GM18526 (cell line): ENCODE results near the gene ZKSCAN1.
A peak's percentile ranks its signal among the peaks of the same experiment; 100 is the strongest.

Experiments used
- POLR2A ChIP-seq: IDR thresholded peaks from 3 replicates; pipeline ENCODE4 v1.6.1; 2011; ENCODE audit not compliant: insufficient read length; ENCODE audit errors: extremely low read depth

Gene ZKSCAN1

GRCh38 chr7:100066953-100067352 lies 51.6 kb downstream of the ZKSCAN1 start:
- TF ChIP-seq POLR2A: no peak

DNA sequence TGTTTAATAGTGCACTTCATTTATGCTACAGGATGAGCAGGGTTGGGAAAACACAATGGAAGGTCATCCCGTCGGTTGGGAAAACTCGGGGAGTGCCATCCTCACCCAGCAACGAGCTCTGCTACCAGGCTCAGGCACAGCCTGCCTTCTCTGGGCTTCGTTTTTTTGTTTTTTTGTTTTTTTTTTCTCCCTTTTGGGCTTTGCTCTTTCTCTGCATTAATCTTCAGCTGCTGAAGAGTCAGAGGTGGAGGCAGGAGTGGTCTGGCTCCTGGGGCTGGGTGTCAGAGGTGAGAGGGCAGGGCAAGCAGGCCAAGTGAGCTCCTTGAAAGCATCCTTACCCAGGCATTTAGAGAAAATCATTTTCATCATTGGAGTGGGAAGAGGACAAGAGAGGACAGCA lies 54.6 kb downstream of the ZKSCAN1 start:
- TF ChIP-seq POLR2A: no peak

- TF ChIP-seq POLR2A: no peak
Measured at GRCh38 chr7:100071018-100071723, 55.8 kb downstream of the ZKSCAN1 start.

DNA sequence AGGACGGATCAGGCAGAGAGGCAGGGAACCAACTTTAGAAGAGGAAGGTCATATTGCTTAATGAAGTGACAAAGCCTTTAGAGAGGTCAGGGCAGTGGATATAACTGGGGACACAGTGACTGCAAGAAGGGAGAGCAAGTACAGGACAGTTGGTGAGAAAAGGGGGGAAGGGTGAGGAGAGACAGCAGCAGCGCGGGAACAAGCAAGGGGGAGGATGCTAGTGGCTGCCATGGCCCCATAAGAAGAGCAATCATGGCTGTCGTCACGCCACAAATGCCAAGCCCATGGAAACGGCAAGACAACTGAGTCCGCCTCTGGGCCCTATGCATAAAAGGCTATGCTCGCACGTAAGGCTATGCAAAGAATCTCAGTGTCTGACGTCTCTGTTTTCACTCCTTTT lies 57.1 kb downstream of the ZKSCAN1 start:
- no peak for TF ChIP-seq POLR2A

DNA sequence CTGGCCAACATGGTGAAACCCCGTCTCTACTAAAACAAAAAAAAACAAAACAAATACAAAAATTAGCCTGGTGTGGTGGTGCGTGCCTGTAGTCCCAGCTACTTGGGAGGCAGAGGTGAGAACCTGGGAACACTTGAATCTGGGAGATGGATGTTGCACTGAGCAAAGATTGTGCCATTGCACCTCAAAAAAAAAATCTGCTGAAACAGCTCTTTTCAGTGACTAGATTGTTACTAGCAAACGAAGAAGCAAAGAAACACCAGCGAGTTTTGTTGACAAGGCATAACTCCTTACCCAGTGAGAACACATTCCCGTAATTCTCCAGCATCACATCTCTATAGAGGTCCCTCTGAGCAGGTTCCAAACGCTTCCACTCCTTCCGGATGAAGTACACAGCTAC lies 59.4 kb downstream of the ZKSCAN1 start:
- no peak for TF ChIP-seq POLR2A

DNA sequence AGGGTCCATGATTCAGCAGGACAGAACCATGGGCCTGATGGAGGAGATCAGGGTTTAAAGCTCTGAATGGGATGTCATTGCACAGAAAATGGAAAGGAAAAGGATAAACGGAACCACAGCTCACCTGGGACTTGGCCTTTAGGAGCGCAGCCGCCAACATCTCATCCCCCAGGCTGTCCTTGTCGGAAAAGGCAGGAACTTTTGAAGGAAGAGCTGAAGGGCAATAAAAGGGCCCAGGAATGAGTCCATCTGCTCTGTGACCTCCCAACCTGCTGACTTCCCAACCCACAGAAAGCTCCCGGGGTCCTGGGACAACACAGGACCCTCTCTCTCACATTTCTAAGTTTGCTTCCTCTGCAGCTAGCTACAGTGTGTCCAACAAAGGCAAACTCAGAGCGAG lies 60.0 kb downstream of the ZKSCAN1 start:
- TF ChIP-seq POLR2A: no peak

GRCh38 chr7:100077205-100077604 lies 61.8 kb downstream of the ZKSCAN1 start:
- no peak for TF ChIP-seq POLR2A

DNA sequence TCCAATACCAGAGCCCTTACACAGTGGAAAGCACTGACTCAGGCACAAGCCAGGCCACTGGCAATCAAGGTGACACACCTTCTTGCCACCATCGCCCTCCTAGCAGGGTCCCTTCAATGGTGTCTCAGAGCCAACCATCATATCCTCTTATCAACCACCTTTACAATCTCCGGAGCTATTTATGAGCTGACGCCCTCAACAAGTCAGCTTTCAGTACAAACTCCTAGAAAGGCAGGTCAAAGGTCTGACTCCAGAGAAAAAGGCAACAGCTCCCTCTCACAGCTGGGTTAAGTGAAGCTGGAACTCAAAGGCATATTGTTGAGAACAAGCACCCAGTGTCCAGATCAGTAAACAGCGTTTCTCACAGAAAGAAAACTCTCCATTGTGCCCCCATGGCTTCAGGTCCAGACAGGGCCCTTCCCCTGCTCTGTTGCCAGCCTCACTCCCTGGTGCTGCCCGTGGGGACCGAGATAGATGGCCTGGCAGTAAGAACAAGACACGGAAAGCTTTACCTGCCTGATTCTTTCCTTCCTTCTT lies 63.7 kb downstream of the ZKSCAN1 start:
- TF ChIP-seq POLR2A: no peak

DNA sequence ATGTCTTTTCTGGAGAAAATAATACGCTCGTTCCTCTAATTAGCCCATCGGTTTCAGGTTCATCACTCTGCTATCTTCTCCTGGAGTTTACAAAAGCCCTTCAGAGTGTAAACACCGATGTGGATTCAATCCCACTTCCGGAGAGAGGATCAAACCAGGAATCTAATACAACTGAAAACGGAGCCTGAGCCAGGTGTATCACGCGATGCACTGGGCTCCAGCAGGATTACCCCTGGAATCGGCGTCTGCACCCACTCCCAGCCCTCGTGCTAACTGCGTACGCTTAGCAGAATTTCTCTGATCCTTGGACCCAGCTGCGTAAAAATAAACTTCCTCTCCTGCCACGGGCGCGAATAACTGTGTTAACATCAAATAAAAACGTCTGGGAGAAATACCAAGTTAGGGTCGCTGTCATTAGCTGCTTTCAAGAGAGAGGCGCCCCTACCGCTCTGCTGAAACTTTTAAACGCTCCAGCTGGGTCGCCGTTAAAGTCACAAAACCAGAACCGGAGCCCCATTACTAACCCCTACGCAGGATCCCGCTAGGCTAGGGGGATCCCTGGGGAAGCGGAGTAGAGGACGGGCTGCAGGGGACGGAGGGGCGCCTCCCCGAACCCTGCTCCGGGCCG lies 65.6 kb downstream of the ZKSCAN1 start:
- no peak for TF ChIP-seq POLR2A

DNA sequence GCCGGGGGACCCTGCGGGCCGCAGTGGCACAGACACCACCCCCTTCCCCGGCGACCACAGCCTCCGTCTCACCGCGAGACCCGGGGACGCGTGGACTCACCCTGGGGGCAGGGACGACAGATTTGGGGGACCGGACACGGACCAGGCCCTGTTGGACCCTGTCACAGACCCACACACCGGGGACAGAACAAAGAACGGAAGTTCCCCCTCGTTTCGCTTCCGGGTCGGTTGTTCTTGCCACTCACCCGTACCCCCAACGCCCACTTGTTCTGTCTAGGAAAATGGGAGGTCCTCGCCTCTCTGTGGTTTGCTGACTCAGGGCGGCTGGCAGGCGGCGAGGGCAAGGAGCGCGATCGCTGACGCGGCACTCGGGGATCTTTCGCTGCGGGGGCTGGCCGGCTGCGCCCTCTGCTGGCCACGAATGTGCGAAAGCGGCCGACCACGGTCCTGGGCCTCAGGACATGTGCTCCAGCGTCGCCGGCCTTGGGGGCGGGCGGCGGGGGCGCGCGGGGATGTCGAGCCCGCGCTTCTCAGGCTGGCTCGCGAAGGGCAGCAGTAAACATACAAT lies 66.2 kb downstream of the ZKSCAN1 start, which contains the start of gene ZNF3:
Gene ZNF3, minus strand, starts transcription at position 189 of the 568 bp plus-strand sequence. CDS start 4,366 bp downstream, outside the sequence.
- TF ChIP-seq POLR2A: peak; percentile 86

- TF ChIP-seq POLR2A: no peak
Measured at GRCh38 chr7:100082978-100083377, 67.6 kb downstream of the ZKSCAN1 start.

DNA sequence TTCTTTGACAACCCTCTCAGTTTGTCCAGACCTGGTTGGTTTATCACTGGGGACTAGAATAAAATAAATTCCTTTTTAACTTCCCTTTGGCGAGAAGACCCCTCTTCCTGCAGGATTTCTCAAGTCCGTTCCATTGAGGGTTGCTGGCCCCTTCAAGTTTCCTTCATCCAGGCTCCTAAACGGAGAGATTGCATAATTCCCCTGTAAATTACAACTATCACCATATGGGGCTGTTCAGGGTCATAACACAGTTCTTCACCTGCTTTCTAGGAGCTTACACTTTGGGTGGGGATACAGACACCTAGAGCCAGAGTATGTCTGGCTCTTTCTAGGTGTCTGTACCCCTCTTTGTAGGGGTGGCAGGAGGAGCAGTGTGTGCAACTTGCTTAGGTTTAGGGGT lies 70.1 kb downstream of the ZKSCAN1 start:
- TF ChIP-seq POLR2A: no peak

DNA sequence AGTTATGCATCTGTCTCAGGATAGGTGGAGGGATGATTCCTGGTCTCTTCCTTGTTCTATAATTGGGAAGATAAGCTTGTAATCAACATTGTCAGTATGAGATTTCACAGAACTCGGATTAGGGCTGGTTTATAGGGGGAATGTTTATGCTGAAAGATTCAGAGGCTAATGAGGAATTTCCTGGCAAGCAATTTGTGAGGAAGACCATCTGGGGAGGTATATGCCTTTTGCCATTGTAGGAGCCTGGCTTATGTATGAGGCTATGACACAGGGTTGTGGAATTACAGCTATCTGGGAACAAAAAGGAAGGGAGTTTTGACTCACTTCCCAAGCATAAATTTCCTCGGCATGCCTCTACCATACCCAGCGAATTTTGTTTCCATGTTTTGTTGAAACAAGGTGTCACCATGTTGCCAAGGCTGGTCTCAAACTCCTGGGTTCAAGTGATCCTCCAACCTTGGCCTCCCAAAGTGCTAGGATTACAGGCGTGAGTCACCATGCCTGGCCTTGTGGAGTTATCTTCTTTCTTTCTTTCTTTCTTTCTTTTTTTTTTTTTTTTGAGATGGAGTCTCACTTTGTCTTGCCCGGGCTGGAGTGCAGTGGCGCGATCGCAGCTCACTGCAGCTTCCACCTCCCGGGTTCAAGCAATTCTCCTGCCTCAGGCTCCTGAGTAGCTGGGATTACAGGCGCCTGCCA lies 71.8 kb downstream of the ZKSCAN1 start:
- no peak for TF ChIP-seq POLR2A

DNA sequence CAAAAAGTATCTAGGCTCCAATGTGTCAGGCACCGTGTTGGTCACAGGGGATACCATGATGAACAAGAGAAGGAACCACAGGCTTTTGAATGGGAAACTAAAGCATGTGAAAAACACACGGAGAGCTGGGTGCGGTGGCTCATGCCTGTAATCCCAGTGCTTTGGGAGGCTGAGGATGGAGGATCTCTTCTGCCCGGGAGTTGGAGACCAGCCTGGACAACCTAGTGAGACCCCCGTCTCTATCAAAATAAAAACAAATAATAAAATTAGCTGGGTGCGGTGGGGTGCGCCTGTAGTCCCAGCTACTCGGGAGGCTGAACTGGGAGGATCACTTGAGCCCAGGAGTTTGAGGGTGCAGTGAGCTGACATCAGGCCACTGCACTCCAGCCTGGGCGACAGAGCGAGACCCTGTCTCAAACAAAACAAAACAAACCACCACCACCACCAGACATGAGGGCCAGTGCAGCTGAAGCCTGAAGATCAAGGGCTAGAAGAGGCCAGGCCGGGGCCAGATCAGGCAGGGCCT lies 72.8 kb downstream of the ZKSCAN1 start:
- no peak for TF ChIP-seq POLR2A
